EL (cell line): Measurements from ENCODE around the gene PLEKHJ1.
"Not testable (repeated sequence)": the region's sequence is repeated elsewhere in the genome, so short reads cannot be mapped to it uniquely, and the experiment has no call there.

Experiments used
- DNase-seq: peaks from one replicate; pipeline ENCODE4 v3.0.0-alpha.2; 2016

The PLEKHJ1 gene

DNA sequence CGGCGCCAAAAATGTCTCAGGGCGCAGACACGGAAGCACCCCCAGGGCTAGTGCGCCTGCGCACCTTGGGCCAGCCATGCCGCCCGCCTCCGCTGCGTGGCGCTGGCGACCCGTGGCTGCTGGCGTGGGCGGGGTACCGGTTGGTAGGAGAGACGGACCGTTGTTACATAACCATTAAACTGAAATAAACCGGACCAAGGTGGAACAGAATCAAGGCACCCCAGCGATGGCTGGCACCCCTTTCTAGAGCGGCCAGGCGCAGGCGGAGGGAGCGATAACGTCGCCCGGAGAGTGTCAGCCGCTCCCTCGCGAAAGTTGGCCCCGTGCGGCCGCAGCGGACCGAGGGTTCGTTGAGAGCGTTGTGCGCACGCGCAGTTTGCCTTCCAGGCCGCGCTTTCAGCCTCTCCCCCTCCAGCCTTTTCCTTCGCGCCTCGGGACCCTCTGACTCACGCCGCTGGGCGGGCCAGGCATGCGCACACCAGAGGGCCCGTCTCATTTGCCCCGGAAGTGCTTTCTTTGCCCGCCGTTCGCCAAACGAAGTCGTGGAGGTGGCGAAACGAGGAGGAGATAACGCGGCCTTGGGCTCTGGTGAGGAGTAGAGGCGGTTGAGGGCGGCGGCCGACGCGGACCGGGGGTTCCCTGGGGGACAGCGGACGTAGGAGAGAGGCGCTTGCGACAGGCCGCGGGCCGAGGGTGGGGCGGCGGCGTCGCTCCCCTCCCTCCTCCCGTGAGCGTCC lies at the start of gene PLEKHJ1, which contains the start of gene SF3A2:
TSS of gene PLEKHJ1 (minus strand) at position 16 of the 737 bp plus-strand sequence. CDS start 81 bp downstream, outside the sequence.
TSS of gene SF3A2 (plus strand) at position 511 of the 737 bp plus-strand sequence. CDS start 6,595 bp downstream, outside the sequence.
- DNase-seq, result peak; percentile 98

DNA sequence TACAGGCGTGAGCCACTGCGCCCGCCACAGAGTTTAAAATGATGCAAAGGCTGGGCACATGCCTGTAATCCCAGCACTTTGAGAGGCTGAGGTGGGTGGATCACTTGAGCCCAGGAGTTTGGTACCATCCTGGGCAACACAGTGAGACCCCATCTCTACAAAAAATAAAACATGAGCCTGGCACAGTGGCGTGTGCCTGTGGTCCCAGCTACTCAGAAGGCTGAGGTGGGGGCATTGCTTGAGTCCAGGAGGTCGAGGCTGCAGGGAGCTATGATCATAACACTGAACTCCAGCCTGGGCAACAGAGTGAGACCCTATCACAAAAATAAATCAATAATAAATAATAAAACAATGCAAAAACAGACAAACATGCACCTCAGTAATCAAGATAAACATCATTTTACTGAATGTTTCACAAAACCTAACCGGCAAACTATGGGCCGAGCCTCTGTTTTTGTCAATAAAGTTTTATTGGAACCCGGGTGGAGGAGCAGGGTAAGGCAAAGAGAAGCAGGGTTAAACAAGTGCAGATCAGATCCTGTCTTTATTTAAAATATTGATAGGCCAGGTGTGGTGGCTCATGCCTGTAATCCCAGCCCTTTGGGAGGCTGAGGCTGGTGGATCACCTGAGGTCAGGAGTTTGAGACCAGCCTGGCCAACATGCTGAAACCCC lies 47.8 kb upstream of the PLEKHJ1 start:
- no peak for DNase-seq

- DNase-seq, result no peak
These were observed 46.7 kb upstream of the PLEKHJ1 start for GRCh38 chr19:2282862-2283237.

- DNase-seq, result peak; percentile 62
These were observed 46.1 kb upstream of the PLEKHJ1 start, which contains the start of gene PEAK3 for GRCh38 chr19:2282062-2282861. TSS of gene PEAK3 (minus strand) at chr19:2282175. CDS start at chr19:2280931, 1,244 bp downstream.

- not testable (repeated sequence) for DNase-seq
These were observed 45.3 kb upstream of the PLEKHJ1 start for GRCh38 chr19:2281265-2282061.

DNA sequence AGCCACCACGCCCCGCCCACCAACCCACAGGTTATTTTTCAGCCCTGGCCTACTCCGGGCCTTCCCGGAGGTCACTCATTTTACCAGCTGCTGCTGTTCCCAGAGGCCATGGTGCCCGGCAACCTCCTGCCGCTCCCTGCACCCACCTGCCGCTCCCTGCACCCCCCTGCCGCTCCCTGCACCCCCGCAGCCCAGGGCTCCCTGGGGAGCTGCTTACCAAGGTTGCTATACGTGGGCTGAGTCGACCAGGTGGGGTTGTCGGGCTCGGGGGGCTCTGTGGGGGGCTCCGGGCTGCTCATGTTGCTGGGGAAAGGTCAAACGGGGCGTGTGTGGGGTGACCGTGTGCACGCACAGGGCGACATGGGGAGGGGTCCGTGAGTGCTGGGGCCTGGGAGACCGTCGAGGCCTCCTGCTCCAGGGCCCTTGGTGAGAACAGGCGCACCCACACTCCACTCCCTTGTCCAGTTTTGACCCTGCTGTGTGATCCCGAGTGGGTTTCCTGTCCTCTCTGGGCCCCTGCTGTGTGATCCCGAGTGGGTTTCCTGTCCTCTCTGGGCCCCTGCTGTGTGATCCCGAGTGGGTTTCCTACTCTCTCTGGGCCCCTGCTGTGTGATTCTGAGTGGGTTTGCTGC lies 44.6 kb upstream of the PLEKHJ1 start:
- no peak for DNase-seq

- no peak for DNase-seq
These were observed 42.5 kb upstream of the PLEKHJ1 start for GRCh38 chr19:2278459-2279158.

- no peak for DNase-seq
These were observed 41.0 kb upstream of the PLEKHJ1 start for GRCh38 chr19:2277138-2277537.

DNA sequence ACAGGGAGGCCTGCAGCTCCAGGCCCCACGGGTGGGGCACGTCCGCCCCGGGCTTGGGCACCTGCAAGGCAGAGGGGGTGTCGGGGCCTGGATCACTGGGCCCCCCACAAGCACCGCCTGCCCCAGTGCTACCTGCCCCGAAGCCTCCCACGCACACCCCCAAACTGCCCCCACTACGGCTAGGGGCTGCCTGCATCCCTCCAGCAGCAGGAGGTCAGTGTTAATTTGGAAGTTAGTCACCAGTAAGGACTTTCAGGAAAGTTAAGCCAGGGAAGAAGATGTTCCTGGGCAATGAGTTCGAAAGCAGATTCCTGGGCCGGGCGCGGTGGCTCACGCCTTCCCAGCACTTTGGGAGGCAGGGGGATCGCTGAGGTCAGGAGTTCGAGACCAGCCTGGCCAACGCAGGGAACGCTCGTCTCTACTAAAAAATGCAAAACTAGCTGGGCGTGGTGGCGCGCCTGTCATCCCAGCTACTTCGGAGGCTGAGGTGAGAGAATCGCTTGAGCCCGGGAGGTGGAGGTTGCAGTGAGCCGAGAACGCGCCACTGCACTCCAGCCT lies 40.4 kb upstream of the PLEKHJ1 start:
- DNase-seq, result no peak

- DNase-seq, result no peak
These were observed 39.7 kb upstream of the PLEKHJ1 start for GRCh38 chr19:2275588-2276428.

GRCh38 chr19:2274931-2275535 lies 38.9 kb upstream of the PLEKHJ1 start:
- peak; percentile 66 for DNase-seq

- no peak for DNase-seq
These were observed 38.1 kb upstream of the PLEKHJ1 start for GRCh38 chr19:2274185-2274711.

- peak; percentile 80 for DNase-seq
These were observed 37.4 kb upstream of the PLEKHJ1 start for GRCh38 chr19:2273356-2274184.

- peak; percentile 91 for DNase-seq
These were observed 35.3 kb upstream of the PLEKHJ1 start for GRCh38 chr19:2271234-2272103.

DNA sequence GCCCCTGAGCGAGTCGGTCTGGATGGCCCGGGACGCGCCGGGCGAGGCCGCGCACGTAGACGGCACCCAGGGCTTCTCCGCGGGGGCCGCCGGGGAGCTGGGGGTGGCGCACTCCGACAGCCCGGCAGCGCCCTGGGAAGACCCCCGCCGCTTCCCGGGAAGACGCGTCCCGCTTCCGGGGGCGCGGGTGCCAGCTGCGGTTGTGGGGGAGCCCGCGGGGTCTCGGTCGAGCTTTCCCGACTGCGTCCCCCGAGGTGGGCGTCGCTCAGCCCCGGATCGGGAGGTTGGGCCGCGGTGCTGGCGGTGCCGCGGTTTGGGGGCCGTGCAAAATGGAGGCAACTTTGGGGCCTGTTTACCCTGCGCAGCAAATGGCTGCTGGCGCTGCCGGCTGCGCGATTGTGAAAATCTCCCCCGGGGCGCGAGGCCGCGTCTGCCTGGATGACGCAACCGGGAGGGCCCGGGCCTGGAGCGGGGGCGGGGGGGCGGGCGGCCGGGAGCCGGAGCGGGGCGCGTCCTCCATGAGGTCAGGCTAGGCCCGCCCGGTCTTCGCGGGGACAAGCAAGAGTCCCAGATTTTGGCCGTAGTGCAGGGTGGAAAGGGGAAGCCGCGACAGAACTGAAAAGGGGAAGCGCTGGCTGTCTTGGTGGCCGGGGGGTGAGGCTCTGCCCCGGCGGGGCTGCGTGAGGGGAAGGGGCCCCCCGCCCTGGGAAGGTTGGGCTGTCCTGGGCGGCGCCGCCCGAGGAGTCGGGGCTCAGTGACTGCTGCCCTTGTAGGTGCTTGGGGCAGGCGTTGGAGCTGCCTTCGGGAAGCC lies 34.5 kb upstream of the PLEKHJ1 start:
- peak; percentile 84 for DNase-seq

DNA sequence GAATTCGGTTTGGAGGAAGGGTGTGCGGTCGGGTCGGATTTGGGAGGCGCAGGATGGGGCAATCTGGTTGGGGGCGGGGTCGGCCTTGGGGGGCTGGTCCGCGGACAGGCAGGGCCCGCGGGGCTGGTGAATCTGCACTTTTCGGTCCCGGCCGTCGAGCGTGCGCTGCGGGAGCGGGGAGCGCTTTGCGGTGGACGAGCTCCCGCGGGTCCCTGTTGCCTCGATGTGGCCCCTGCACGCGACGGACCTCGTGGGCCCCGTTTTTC lies 34.0 kb upstream of the PLEKHJ1 start:
- no peak for DNase-seq
